ENCODE data around the gene PSAP.
A peak's percentile ranks its signal among the peaks of the same experiment; 100 is the strongest.
"Not testable (repeated sequence)": the region's sequence is repeated elsewhere in the genome, so short reads cannot be mapped to it uniquely, and the experiment has no call there.

Gene PSAP

GRCh38 chr10:71850743-71851464, at the start of gene PSAP:
Gene PSAP (minus strand): TSS chr10:71851251. CDS start chr10:71851221, 30 bp downstream.
- peak; percentile 94 for DNase-seq (ENCODE audit: low spot score)

GRCh38 chr10:71900441-71901180, 49.6 kb upstream of the PSAP start:
- DNase-seq (ENCODE audit: low spot score), result no peak

- DNase-seq (ENCODE audit: low spot score), result no peak
These were observed 48.8 kb upstream of the PSAP start for GRCh38 chr10:71899665-71900412.

- not testable (repeated sequence) for DNase-seq (ENCODE audit: low spot score)
These were observed 47.3 kb upstream of the PSAP start for GRCh38 chr10:71898346-71898745.

GRCh38 chr10:71893920-71894319, 42.9 kb upstream of the PSAP start:
- no peak for DNase-seq (ENCODE audit: low spot score)

- DNase-seq (ENCODE audit: low spot score), result no peak
These were observed 42.3 kb upstream of the PSAP start for GRCh38 chr10:71893258-71893815.

GRCh38 chr10:71891437-71891836, 40.4 kb upstream of the PSAP start:
- DNase-seq (ENCODE audit: low spot score), result no peak

- no peak for DNase-seq (ENCODE audit: low spot score)
These were observed 38.4 kb upstream of the PSAP start for GRCh38 chr10:71889388-71889987.

- peak; percentile 49 for DNase-seq (ENCODE audit: low spot score)
These were observed 37.8 kb upstream of the PSAP start for GRCh38 chr10:71888623-71889387.

GRCh38 chr10:71888248-71888622, 37.2 kb upstream of the PSAP start:
- DNase-seq (ENCODE audit: low spot score), result no peak

- DNase-seq (ENCODE audit: low spot score), result no peak
These were observed 36.7 kb upstream of the PSAP start for GRCh38 chr10:71887743-71888142.

GRCh38 chr10:71882813-71883659, 32.0 kb upstream of the PSAP start:
- no peak for DNase-seq (ENCODE audit: low spot score)

GRCh38 chr10:71881647-71882355, 30.8 kb upstream of the PSAP start:
- DNase-seq (ENCODE audit: low spot score), result no peak

GRCh38 chr10:71881307-71881624, 30.2 kb upstream of the PSAP start:
- DNase-seq (ENCODE audit: low spot score), result not testable (repeated sequence)

GRCh38 chr10:71880425-71881306, 29.6 kb upstream of the PSAP start:
- no peak for DNase-seq (ENCODE audit: low spot score)

- DNase-seq (ENCODE audit: low spot score), result no peak
These were observed 27.4 kb upstream of the PSAP start for GRCh38 chr10:71878327-71879034.

- no peak for DNase-seq (ENCODE audit: low spot score)
These were observed 26.8 kb upstream of the PSAP start for GRCh38 chr10:71877821-71878220.

- not testable (repeated sequence) for DNase-seq (ENCODE audit: low spot score)
These were observed 23.8 kb upstream of the PSAP start for GRCh38 chr10:71874680-71875354.
